HG02571 (cell line): ENCODE measurements around the gene MTCH2.

Source experiments
- ATAC-seq: cut with Tn5 transposase; IDR thresholded peaks from one replicate; pipeline ENCODE4 v1.9.1; 2021; ENCODE audit warnings: mild to moderate bottlenecking, moderate library complexity; ENCODE audit not compliant: unreplicated experiment

Gene MTCH2

GRCh38 chr11:47591764-47592163, 50.6 kb downstream of the MTCH2 start:
- no peak for ATAC-seq

GRCh38 chr11:47589977-47590861, 52.1 kb downstream of the MTCH2 start:
- ATAC-seq = no peak

GRCh38 chr11:47589584-47589976, 52.8 kb downstream of the MTCH2 start:
- no peak for ATAC-seq

DNA sequence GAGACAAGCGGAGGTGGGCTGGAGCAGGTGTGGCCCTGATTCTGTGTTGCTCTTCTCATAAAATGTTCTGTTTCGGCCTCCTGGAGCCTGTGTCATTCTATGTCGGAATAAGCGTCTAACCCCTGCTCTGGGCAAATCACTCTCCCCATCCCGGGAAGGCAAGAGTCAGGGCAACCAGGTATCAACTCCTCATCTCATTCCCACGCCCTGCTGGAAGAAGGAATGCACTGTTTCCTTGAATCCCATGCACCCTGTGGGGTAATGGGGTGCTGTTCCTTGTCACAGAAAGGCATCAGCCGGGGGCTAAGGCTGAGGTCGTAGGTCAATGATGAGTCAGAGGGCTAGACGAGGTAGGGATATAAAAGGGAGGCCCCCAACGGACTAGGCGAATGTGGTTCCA, 53.2 kb downstream of the MTCH2 start:
- ATAC-seq = no peak

GRCh38 chr11:47587723-47588326, 54.5 kb downstream of the MTCH2 start:
- no peak for ATAC-seq

- ATAC-seq = no peak
Observed at GRCh38 chr11:47587039-47587716, 55.2 kb downstream of the MTCH2 start.

GRCh38 chr11:47586098-47586855, 56.1 kb downstream of the MTCH2 start, which contains the start of gene FAM180B:
TSS of gene FAM180B (plus strand) at chr11:47586678. CDS start at chr11:47586769, 91 bp downstream.
- no peak for ATAC-seq

DNA sequence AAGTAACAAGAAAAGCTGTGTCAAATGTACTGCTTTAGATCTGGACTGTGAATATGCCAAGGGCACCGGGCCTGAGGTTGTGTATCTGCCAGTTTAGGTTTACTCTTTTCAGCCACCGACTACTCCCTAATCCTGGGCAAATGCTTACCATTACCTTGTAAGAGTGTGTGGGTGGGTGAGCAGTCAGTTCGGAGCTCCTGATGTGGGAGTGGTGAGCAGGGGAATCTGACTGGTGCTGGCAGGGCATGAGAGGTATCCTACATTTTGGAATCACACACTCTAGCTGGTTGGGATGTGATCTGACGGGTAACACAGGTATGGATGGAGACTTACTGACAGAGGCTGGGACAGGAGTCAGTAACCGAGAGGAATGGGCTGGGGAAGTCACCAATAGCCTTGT, 58.5 kb downstream of the MTCH2 start:
- ATAC-seq = no peak

DNA sequence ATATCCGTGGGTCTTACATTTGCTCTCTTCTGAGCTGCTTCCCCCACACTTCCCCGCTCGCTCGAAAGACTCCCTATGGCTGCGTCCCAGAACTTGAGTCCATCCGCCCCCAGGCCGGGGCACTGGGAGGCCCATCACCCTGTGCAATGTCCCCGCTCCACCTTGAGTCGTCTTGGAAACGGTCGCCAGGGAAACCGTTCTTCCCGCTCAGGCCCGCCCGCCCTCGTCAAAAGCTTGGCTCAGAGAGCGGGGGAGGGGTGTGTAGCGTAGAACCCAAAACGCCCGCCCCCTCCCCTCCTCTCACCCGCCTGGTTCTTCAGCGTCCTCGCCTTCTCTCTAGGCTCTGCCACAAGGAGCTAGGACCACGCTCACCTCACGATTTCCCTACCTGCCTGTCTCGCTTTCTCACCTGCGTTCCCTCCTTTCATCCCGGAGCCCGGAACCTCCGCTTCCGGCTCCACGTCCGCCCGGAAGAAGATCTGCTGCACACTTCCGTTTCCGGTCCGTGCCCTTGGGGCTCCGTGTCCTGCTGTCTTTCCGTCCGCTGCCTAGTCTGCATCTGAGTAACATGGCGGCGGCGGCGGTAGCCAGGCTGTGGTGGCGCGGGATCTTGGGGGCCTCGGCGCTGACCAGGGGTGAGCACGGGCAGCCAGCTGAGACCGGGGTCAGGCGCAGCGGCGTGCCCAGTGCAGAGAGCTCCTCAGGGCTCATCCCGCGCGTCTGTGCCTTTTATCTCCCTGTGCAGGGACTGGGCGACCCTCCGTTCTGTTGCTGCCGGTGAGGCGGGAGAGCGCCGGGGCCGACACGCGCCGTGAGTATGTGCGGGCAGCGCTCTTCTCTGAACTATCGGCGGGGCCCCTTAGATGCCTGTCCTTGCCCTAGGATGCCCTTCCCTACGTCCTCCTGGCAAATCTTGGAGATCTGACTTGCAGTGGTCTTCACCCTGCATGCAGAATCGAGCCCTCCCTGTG, 63.5 kb downstream of the MTCH2 start, which contains the start of the genes KBTBD4 and NDUFS3:
Gene KBTBD4, minus strand, starts transcription at position 447 of the 971 bp plus-strand sequence. Its CDS starts 19 bp downstream, at position 428.
Gene NDUFS3, plus strand, starts transcription at position 551 of the 971 bp plus-strand sequence. Its CDS starts 18 bp downstream, at position 569.
- ATAC-seq = peak; percentile 86

DNA sequence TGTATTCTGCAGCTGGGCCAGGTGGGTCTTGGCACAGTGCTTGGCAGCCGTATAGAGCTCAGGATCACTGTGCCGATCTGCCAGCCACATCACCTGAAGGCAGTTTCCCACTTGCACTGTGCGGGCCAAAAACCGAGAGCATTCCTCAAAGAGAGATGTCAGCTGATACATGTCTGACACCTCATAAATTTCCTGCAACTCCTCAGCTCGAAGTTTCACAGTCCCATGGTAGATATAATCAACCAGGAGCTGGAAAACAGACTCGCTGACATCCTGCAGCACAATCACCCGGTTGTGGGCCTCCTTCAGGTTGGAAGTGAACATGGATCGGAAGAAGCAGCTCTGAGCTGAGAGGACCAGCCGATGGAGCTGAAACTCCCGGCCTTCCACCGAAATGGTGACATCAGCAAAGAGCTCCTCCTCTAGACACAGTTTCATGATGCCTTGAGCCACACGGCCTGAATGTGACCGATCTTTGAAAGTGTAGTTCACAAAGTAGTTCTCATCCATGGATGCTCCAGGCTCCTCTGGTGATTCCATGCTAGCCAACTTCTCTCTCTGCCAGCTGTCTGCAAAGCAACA, 64.8 kb downstream of the MTCH2 start:
- ATAC-seq = no peak

DNA sequence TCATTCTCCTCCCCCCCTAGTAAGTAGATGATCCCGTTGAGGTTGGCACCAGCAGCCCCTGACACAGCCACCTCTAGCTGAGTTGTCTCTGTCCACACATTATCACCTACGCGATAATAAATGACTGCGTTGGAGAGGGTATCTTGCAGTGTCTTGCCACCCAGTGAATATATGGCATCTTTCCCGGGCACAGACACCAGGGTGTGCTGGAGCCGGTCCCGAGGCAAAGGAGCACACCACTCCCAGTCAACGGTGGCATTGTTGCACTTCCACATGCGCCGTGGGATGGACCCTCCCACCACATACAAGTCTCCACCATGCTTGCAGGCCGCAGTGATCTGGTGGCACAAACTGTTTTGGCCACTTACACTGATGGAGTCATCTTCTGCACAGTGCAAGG, 69.0 kb downstream of the MTCH2 start:
- no peak for ATAC-seq

DNA sequence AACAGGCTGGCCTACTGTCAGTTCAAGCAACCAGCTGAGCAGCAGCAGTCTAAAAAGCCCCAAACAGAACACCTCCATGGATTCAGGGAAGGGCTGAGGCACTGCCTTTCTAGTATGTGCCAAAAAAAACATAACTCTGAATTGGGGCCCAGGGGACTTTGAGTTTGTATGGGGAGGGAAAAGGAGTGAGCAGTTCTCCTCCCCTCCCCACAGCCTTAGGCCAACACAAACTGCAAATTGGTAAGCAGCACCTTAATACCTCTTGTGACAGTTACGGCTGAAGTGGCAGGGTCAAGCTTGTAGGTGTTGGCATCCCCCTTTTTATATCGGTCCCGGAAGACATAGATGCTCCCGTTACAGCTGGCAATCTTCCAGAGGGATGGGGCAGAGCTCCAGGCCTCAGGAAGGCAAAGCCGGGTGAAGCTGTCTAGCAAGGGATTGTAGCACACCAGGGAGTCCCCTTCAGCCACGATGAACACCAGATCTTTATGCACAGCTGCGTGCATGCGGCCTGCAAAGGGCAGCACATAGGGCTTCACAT, 69.6 kb downstream of the MTCH2 start:
- no peak for ATAC-seq

DNA sequence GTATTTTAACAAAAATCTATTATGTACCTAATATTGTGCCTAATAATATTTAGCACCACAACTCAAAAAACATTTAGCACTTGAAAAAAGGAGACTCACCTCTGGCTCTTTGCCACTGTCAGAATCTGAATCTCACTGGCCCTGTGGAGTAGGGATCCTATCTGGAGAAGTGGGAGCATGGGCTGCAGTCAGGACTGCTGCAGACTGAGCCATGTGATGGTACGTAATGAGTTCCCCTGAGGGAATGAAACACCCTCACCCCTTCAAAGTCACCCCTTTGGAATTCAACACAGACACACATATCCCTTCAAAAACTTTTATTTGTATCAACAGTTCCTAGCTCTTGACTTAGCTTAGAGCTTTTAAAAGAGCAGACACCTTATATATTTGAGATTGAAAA, 70.5 kb downstream of the MTCH2 start:
- no peak for ATAC-seq

- no peak for ATAC-seq
Observed at GRCh38 chr11:47571357-47571729, 71.0 kb downstream of the MTCH2 start.

DNA sequence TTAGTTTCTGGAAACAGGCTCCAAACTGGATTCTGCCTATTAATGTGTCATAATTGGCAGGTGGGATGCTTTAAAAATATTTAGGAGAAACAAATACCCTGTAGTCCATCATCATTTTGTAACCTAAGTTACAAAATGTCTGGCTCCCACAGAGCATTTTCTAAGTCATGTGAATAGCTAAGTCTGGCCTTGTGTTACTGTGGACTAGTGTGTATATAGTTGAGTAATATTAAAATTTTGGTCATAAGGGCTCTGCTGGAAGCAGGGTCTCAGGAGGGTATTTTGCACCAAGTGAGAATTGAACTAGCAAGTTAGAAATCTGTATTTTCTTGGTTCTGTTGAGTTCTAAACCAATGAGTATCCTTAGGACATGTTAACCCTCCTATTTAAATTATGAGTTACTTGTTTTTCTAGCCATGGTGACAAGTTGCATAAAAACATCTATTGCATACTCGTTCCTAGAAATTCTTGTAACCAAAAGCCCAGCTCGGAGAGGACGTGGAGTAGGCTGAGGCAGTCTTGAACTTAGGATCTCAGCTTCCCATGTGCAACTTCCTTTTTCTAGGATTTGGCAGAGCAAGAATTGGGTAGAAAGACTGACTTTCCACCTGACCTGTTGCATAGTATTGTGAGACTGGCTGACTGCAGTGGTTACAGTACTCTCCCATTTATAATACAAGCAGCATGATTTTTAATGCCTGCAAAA, 71.6 kb downstream of the MTCH2 start:
- ATAC-seq = no peak

DNA sequence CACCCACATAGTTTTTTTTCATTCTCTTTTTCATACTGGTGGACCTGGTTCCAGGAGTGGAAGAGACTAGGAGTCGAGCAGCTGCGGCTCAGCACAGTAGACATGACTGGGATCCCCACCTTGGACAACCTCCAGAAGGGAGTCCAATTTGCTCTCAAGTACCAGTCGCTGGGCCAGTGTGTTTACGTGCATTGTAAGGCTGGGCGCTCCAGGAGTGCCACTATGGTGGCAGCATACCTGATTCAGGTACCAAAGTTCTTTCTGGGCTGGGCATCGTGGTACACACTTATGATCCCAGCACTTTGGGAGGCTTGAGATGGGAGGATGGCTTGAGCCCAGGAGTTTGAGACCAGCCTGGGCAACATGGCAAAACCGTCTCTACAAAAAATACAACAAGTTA, 72.7 kb downstream of the MTCH2 start:
- ATAC-seq = no peak
